ENCODE results near the gene CPED1.

DNA sequence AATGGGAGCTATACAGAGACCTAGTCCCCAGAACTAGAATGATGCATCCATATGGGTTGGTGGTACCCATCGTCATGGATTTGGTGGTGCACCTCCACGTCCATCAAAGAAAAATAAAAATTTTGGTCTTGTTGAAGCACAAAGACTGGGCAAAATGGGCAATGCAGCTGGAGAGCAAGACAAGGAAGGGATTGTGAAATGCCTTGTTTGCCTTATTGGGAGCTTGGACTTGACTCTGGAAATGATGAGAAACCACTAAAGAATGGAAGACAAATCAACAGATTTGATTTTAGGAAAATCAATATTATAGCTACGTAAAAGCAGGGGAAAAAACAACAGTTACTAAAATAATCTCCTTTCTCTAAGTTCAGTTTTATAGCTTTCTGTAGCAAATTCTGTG is 150.9 kb downstream of the CPED1 start:
- TF ChIP-seq, protein P1, sequence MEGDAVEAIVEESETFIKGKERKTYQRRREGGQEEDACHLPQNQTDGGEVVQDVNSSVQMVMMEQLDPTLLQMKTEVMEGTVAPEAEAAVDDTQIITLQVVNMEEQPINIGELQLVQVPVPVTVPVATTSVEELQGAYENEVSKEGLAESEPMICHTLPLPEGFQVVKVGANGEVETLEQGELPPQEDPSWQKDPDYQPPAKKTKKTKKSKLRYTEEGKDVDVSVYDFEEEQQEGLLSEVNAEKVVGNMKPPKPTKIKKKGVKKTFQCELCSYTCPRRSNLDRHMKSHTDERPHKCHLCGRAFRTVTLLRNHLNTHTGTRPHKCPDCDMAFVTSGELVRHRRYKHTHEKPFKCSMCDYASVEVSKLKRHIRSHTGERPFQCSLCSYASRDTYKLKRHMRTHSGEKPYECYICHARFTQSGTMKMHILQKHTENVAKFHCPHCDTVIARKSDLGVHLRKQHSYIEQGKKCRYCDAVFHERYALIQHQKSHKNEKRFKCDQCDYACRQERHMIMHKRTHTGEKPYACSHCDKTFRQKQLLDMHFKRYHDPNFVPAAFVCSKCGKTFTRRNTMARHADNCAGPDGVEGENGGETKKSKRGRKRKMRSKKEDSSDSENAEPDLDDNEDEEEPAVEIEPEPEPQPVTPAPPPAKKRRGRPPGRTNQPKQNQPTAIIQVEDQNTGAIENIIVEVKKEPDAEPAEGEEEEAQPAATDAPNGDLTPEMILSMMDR (IDR thresholded peaks at IDR 0.05): no peak
- TF ChIP-seq EP300 (IDR thresholded peaks at IDR 0.05; ENCODE audit: low read depth) (no peak), POLR2AphosphoS5 (IDR thresholded peaks at IDR 0.05) (no peak)

Measured in transverse colon (tissue), 4 donors.